Measurements from ENCODE around the gene NOTCH1. TPM values are rescaled to one million over a fixed set of nuclear protein-coding genes. Genes with fewer than 3 reads are reported as not detected.

NOTCH1 gene
- total and polyA plus RNA-seq, 2 of the 13 experiments (the other 11 are each of a cell fraction or from before 2014, with no cell fraction given): 0.09 to 0.35 TPM

GRCh38 chr9:136567651-136568287 is 21.9 kb upstream of the NOTCH1 start (continued):
- TF ChIP-seq ZBED4 (CRISPR knock-in tag; IDR thresholded peaks at IDR 0.05; ENCODE audit: borderline replicate concordance) (peak; percentile 45; the same call in 1 of the 2 replicates), ZNF275 (CRISPR knock-in tag; IDR thresholded peaks at IDR 0.05; ENCODE audit: borderline replicate concordance) (no peak), ZFP36L1 (CRISPR knock-in tag; IDR thresholded peaks at IDR 0.05) (peak; percentile 90), TFAP4 (IDR thresholded peaks at IDR 0.05; ENCODE audit: borderline replicate concordance, low read depth) (no peak), MED8 (CRISPR knock-in tag; IDR thresholded peaks at IDR 0.05; ENCODE audit: insufficient replicate concordance) (no peak), ZNF441 (CRISPR knock-in tag; IDR thresholded peaks at IDR 0.05; ENCODE audit: borderline replicate concordance) (peak; percentile 86; the same call in 1 of the 2 replicates), ZBTB2 (CRISPR knock-in tag; IDR thresholded peaks at IDR 0.05; ENCODE audit: low read depth) (no peak), REST (IDR thresholded peaks at IDR 0.05; ENCODE audit: borderline replicate concordance in 1 of 2, low read depth in 1 of 2, low read length in 2 of 2) (no peak), E2F2 (CRISPR knock-in tag; IDR thresholded peaks at IDR 0.05; ENCODE audit: borderline replicate concordance) (no peak), ZFX (CRISPR knock-in tag; IDR thresholded peaks at IDR 0.05; ENCODE audit: low read depth) (peak; percentile 76; the same call in 1 of the 2 replicates), ZBTB46 (CRISPR knock-in tag; IDR thresholded peaks at IDR 0.05; ENCODE audit: borderline replicate concordance) (no peak), ZNF713 (CRISPR knock-in tag; IDR thresholded peaks at IDR 0.05) (no peak)
